ENCODE data around the gene STOM.

STOM gene

GRCh38 chr9:121364886-121365285, 5.2 kb downstream of the STOM start:
- no peak overlapping the region for H3K27ac ChIP-seq
- H2AFZ ChIP-seq (ENCODE audit: low read depth) = no peak overlapping the region
- no peaks in the 10 kb centered on the region for H3K27me3 ChIP-seq (ENCODE audit: insufficient read depth, low read depth)
- H3K4me1 ChIP-seq (ENCODE audit: low read depth, poor library complexity, severe bottlenecking) = peaks cover 43% of the 10 kb centered on the region
- H3K36me3 ChIP-seq (ENCODE audit: insufficient read depth) = no peaks in the 10 kb centered on the region
- H4K20me1 ChIP-seq (ENCODE audit: insufficient read depth) = no peaks in the 10 kb centered on the region
- H3K4me2 ChIP-seq = no peak overlapping the region
- TF ChIP-seq CTCF (conservative IDR thresholded peaks at IDR 0.05; ENCODE audit: low read depth, low read length) = no peak
- H3K79me2 ChIP-seq (ENCODE audit: insufficient read depth, low read depth) = no peaks in the 10 kb centered on the region
- H3K9ac ChIP-seq = no peak overlapping the region
- no peak overlapping the region for H3K4me3 ChIP-seq (IDR thresholded peaks at IDR 0.05; ENCODE audit: insufficient read depth, low read depth, low read length)

- TF ChIP-seq CTCF (conservative IDR thresholded peaks at IDR 0.05; ENCODE audit: low read depth, low read length) = no peak
- no peak overlapping the region for H3K9ac ChIP-seq
- no peaks in the 10 kb centered on the region for H3K36me3 ChIP-seq (ENCODE audit: insufficient read depth)
- no peak overlapping the region for H2AFZ ChIP-seq (ENCODE audit: low read depth)
- no peak overlapping the region for H3K4me2 ChIP-seq
- no peak overlapping the region for H3K27ac ChIP-seq
- H4K20me1 ChIP-seq (ENCODE audit: insufficient read depth) = no peaks in the 10 kb centered on the region
- H3K79me2 ChIP-seq (ENCODE audit: insufficient read depth, low read depth) = no peaks in the 10 kb centered on the region
- no peaks in the 10 kb centered on the region for H3K27me3 ChIP-seq (ENCODE audit: insufficient read depth, low read depth)
- H3K4me3 ChIP-seq (IDR thresholded peaks at IDR 0.05; ENCODE audit: insufficient read depth, low read depth, low read length) = no peak overlapping the region
- peaks cover 49% of the 10 kb centered on the region for H3K4me1 ChIP-seq (ENCODE audit: low read depth, poor library complexity, severe bottlenecking)
Observed at GRCh38 chr9:121364077-121364476, 6.0 kb downstream of the STOM start.

GRCh38 chr9:121363622-121363961, 6.5 kb downstream of the STOM start:
- Histone ChIP-seq H3K4me3 (IDR thresholded peaks at IDR 0.05; ENCODE audit: insufficient read depth, low read depth, low read length) (no peak overlapping the region), H4K20me1 (ENCODE audit: insufficient read depth) (no peaks in the 10 kb centered on the region), H2AFZ (ENCODE audit: low read depth) (no peak overlapping the region), H3K4me1 (ENCODE audit: low read depth, poor library complexity, severe bottlenecking) (peaks cover 49% of the 10 kb centered on the region), H3K27ac (no peak overlapping the region), H3K27me3 (ENCODE audit: insufficient read depth, low read depth) (no peaks in the 10 kb centered on the region), H3K36me3 (ENCODE audit: insufficient read depth) (no peaks in the 10 kb centered on the region), H3K9ac (no peak overlapping the region), H3K4me2 (no peak overlapping the region), H3K79me2 (ENCODE audit: insufficient read depth, low read depth) (no peaks in the 10 kb centered on the region)
- no peak for TF ChIP-seq CTCF (conservative IDR thresholded peaks at IDR 0.05; ENCODE audit: low read depth, low read length)

- H3K36me3 ChIP-seq (ENCODE audit: insufficient read depth) = no peaks in the 10 kb centered on the region
- H3K4me2 ChIP-seq = no peak overlapping the region
- no peak overlapping the region for H2AFZ ChIP-seq (ENCODE audit: low read depth)
- no peak overlapping the region for H3K27ac ChIP-seq
- no peak overlapping the region for H3K9ac ChIP-seq
- no peaks in the 10 kb centered on the region for H3K79me2 ChIP-seq (ENCODE audit: insufficient read depth, low read depth)
- no peak for TF ChIP-seq CTCF (conservative IDR thresholded peaks at IDR 0.05; ENCODE audit: low read depth, low read length)
- H3K4me1 ChIP-seq (ENCODE audit: low read depth, poor library complexity, severe bottlenecking) = peaks cover 49% of the 10 kb centered on the region
- no peaks in the 10 kb centered on the region for H4K20me1 ChIP-seq (ENCODE audit: insufficient read depth)
- no peaks in the 10 kb centered on the region for H3K27me3 ChIP-seq (ENCODE audit: insufficient read depth, low read depth)
- no peak overlapping the region for H3K4me3 ChIP-seq (IDR thresholded peaks at IDR 0.05; ENCODE audit: insufficient read depth, low read depth, low read length)
Observed at GRCh38 chr9:121362813-121363621, 7.0 kb downstream of the STOM start.

All from KMS-11 (cell line).